Skin of body (tissue), 3 donors: ENCODE data around the gene TTC27. TPM values are rescaled to one million over a fixed set of nuclear protein-coding genes. Genes with fewer than 3 reads are reported as not detected.
"Not testable (repeated sequence)": the region's sequence is repeated elsewhere in the genome, so short reads cannot be mapped to it uniquely, and the experiment has no call there.

ENCODE experiments used
- DNase-seq: peaks from one replicate; lab custom pipeline; 2025; lab: John Stamatoyannopoulos, UW
- small RNA-seq: library from RNA; depleted of rRNA; stranded (forward); fragments of <200 nt; gene quantifications from one replicate; pipeline ENCODE3, GENCODE V24; 2014; ENCODE audit warnings: low replicate concordance
- total RNA-seq: library from RNA; depleted of rRNA; stranded (reverse); fragments of >200 nt; gene quantifications from one replicate; pipeline ENCODE4 v1.2.3, GENCODE V29; 2014

The TTC27 gene
- total RNA-seq, 1 donor from 2014 or later = 22.5 TPM

DNA sequence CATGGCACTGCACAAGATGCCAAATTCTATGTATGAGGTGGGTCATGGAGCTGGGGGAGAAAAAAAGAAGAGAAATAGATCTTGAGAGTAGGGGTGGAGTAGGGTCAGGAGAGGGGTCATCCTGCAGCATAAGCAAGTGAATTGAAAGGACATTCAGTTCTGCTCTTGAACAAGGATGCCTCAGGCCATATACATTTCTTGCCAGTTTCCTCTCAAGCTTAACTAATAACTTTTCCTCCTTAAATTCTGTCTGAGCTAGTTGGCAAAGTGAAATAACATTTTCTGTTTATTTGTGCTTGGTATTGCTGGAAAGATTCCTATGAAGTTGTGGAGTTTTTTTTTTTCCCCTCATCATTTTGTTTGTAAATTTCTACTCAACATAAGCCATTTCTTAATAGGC lies 219.9 kb downstream of the TTC27 start:
- no peak for DNase-seq

DNA sequence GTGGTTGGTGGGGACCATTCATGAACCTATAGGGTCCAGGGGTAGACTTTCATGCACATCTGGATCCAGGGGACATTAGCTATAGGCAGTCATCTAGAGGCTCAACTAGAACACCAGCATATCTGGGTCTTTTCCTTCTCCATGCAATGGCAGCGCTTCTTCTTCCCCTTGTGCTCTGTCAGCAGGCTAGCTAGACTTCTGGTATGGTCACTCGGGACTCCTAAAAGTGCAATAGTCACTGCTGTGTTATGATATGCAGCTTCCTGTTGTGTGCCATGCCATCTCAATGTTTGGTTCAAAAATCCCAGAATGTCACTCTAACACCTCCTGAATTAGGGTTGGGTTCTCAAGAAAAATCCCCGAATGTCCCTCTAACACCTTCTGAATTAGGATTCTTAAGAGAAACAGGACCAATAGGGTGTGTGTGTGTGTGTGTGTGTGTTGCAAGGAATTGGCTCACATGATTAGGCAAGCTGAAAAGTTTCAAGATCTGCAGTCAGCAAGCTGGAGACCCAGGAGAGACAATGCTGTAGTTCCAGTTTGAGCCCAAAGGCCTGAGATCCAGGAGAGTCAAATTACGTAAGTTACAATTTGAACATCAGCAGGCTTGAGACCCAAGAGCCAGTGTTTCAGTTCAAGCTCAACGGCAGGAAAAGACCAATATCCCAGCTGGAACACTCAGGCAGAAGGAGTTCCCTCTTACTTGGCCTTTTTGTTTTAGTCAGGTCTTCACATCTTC lies 221.8 kb downstream of the TTC27 start:
- no peak for DNase-seq

DNA sequence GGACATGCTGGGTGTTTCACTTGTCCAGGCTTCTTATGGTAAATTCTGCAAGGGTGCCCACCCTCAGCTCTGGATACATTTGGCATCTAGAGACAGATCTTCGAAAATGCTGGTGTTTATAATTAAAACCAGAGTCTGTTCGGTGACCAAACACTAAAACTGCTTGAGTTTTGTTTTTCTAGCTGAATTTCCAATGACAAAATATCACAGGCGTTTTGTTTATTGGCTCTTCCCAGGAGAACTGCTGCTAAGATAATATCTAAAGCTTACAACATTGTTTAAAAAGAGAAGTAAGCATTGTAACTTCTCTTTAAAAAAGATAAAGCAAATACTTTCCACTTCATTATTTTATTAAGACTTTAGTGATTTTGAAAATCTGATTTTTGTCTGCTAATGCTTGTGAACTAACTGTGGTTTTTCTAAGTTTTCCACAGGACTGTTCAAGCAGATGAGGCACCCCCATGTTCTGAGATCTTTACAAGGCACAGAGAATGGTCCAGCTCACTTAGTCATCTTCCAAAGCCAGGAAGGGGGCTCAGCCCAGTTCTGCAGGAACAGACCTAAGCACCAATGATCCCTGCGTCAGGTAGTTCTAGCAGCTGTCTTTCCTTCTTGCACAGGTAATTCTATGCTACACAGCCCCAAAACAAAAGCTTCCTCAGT lies 224.1 kb downstream of the TTC27 start:
- no peak for DNase-seq

DNA sequence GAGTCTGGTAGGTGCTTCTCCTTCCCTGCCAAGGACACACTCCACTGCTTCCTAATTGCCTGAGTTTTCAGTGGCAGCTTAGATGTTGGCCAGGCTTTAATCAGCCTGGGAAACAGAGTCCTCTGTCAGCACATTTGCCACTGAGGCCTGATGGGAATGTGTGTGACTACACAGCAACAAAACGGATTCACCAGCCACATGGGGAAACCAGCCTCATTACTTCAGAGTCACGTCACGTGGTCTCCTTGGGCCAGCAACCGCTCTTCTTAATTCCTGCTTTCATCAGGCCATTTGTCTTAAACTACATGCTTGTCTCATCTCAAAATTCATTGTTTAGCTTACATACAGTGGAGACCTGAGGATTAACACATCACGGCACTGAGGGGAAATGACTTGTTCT lies 225.0 kb downstream of the TTC27 start:
- DNase-seq = peak; percentile 28

DNA sequence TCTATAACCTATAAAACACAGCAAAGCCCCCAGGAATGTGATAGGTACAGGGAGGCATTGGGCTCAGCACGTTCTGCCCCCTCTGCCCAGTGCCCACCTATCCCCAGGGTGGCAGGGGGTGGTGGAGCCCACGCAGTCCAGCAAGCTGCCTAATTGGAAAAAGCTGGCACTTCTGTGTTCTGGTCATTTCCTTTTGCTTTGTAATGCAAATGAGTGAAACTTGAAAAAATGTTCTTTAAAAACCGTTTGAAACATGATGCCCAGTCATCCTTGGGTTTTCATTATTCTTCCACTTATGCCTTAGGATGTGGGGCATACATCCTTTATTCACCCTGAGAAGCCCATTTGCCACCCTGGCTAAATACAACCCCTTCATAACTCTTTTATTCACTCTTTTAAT lies 229.0 kb downstream of the TTC27 start:
- DNase-seq = no peak

DNA sequence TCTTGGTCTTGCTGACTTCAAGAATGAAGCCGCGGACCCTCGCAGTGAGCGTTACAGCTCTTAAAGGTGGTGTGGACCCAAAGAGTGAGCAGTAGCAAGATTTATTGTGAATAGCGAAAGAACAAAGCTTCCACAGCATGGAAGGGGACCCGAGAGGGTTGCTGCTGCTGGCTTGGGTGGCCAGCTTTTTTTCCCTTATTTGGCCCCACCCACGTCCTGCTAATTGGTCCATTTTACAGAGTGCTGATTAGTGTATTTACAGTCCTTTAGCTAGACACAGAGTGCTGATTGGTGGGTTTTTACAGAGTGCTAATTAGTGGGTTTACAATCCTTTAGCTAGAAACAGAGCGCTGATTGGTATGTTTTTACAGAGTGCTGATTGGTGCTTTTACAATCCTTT lies 230.9 kb downstream of the TTC27 start:
- DNase-seq = no peak

DNA sequence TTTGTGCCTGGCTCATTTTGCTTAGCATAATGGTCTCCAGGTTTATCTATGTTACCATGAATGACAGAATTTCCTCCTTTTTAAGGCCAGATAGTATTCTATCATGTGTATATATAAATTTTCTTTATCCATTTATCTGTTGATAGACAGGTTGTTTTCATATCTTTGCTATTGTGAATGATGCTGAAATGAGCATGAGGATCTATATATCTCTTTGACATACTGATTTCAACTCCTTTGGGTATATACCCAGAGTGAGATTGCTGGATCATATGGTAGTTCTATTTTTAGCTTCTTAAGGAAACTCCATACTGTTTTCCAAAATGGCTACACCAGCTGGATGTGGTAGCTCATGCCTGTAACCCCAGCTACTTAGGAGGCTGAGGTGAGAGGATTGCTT lies 232.5 kb downstream of the TTC27 start:
- no peak for DNase-seq

DNA sequence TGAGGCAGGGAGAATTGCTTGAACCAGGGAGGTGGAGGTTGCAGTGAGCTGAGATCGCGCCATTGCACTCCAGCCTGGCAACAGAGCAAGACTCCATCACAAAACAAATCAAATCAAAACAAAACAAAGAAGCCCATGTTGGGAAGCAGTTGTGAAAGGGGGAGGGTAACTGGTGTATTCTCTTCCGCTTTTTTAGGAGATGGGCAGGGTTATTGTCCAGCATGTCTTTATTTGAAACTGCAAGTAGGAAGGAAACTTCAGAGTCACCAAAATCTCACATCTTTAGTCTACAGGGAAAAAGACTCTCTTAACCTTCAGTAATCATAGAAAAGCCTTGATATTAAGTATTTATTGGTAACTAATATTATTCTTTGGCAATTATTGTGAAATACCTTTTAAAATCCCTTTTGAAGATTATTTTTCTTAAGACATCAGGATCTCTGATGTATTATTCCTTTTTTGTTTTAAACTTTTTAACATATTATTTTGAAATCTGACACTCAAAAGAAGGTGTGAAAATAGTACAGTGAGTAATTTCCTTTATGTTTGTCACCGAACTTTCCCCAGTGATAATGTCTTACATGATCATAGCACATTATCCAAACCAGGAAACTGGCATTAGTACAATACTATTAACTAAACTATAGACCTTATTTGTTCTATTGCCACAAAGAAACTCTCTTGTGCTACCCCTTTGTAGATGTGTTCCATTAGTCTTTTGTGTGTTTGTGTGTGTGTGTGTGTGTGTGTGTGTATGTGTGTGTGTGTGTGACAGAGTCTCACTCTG lies 234.6 kb downstream of the TTC27 start:
- no peak for DNase-seq

DNA sequence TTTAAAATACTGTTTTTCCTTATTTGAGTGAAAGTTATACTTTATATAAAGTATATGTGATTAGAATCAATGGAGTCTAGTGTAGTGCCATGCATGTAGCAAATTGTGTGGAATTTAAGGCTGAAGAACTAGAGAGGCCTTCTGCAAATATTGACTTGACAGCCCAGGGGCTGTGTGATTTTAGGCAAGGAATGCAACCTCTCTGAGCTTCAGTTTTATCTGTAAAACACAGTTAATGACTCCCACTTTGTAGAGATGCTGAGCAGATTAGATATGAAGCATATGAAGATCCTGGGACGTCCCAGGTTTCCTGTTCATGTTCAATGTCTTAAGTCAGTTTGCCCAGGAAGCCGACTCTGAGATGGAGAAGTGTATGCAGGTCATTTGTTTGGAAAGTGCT lies 235.5 kb downstream of the TTC27 start:
- DNase-seq = no peak

DNA sequence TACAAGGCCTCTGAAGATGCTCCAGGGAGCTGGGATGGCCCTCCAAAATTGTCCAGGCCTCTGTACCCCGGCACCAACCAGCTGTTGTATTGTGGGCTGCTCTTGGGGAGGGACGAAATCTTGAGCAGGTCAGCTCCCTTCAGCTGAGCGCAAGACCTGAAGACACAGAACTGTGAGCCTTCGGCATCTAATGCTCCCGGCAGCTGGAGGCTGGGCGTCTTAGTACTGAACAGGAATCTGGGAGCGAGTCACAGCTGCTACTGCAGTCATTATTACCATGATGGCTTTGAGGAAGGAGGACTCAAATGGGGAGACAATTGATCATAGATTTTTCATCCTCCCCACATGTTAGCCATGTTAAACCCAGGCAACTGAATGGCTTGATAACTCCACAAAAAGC lies 236.0 kb downstream of the TTC27 start:
- no peak for DNase-seq

DNA sequence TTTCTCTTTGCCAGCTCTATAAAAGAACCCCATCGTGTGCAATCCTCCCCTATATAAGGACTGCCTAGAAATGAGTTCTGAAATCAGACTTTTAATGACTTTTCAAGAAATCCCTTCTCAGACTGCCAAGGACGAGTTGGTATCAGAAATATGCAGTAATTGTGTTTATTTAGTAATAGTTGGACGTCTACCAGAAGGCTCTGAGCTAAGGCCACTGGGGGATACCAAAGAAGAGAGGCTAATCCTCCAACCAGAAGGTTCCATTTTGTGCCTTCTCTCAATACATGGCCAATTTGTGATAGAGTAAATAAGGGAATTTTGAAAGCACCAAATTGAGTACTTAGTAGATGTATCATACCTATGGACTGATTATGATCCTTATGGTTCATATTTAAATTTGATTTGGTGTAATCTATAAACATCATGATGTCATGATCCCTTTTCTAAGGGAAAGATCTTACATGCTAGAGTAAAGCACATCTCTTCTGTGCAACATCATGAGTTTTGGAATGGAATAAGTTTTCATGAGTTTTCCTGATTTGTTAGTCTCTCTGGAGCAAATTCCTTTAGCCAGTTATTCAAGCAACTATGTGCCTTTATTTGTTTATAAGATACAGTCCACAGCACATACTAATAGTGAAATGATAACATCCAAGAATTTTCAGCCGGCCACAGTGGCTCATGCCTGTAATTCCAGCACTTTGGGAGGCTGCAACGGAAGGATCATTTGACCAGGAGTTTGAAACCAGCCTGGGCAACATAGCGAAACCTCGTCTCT lies 236.7 kb downstream of the TTC27 start:
- peak; percentile 22 for DNase-seq

DNA sequence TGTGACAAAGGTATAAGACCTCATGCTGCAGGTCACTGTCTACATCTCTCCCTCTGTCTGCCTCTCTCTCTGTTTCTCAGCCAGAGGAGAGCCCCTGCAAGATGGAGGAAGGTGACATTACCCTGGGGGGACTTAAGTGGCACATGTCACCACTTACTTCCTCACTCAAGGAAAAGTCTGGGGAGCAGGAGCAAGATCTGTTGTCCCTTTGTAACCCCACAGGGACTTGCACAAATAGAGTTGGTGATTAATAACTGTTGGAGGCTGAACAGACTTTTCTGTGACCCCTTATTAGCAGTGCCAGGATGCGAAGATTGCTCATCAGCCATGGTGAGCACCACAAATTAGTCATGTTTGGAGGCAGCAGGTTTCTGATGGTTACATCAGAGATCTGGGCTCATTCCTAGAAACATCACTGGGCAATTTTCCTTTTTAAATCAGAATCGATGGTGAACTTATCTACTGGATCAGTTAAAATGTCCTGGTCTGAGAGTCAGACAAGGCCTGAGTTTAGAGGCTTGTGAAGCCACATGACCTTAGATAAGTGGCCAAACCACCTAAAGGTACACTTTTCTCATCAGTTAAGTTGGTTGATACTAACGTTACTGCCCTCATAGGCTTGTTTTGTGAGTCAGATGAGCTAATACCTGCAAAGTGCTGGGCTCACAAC lies 237.7 kb downstream of the TTC27 start:
- no peak for DNase-seq

DNA sequence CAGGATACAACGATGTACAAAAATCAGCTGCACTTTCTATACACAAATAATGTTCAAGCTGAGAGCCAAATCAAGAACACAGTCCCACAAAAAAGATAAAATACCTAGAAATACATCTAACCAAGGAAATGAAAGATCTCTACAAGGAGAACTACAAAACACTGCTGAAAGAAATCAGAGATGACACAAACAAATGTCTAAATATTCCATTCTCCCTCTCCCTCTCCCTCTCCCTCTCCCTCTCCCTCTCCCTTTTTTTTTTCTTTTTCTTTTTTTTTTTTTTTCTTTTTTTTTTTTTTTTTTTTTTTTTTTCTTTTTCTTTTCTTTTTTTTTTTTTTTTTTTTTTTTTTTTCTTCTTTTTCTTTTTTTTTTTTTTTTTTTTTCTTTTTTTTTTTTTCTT lies 238.6 kb downstream of the TTC27 start:
- not testable (repeated sequence) for DNase-seq

Small RNA genes lying within 50 kb of the gene (small RNA-seq; reads per million reads assigned to genes)
- not detected for gene MIR4765
